IMR-90 (cell line): ENCODE measurements around the gene FAM193A. TPM values are rescaled to one million over a fixed set of nuclear protein-coding genes. Genes with fewer than 3 reads are reported as not detected.

Experiments used
- ATAC-seq: fragments of 200-7000 bp; cut with Tn5 transposase; 2 replicates; pipeline ENCODE4 v1.9.1; 2020; ENCODE audit warnings: low read depth, mild to moderate bottlenecking, moderate library complexity
- BruUV-seq: library from RNA; stranded (reverse); fragments of 400-500 nt; replicated peaks from 2 replicates; lab custom pipeline; 2021; lab: Mats Ljungman, UMichigan
- CTCF ChIA-PET: fragments of 300-600 bp; formaldehyde crosslinking; extraction: SDS; loops from one replicate; lab custom pipeline; 2021; ENCODE audit warnings: antibody characterized with exemption; lab: Yijun Ruan, JAX
- POLR2A ChIA-PET: fragments of 300-600 bp; sonication (Branson Sonifier 250); formaldehyde crosslinking; loops from one replicate; lab custom pipeline; 2022; ENCODE audit warnings: antibody characterized with exemption; ENCODE audit not compliant: unreplicated experiment; lab: Charles Lee
- DNase-seq: peaks from one replicate; pipeline ENCODE4 v3.0.0; 2013
- H2AFZ ChIP-seq: replicated peaks from 2 replicates; pipeline ENCODE3; 2013; ENCODE audit warnings: low read length, mild to moderate bottlenecking; ENCODE audit not compliant: poor library complexity
- H2AK5ac ChIP-seq: 2 replicates; pipeline ENCODE4 v1.6.1; 2013; ENCODE audit warnings: low read depth, low read length, inconsistent platforms
- H2AK9ac ChIP-seq: replicated peaks from 2 replicates; pipeline ENCODE3; 2013; ENCODE audit warnings: mild to moderate bottlenecking, low read depth, low read length, moderate library complexity; ENCODE audit not compliant: poor library complexity
- H2BK120ac ChIP-seq: 2 replicates; pipeline ENCODE4 v1.6.1; 2013; ENCODE audit warnings: low read depth, low read length, inconsistent platforms
- H2BK15ac ChIP-seq: 3 replicates; pipeline ENCODE4 v1.6.1; 2013; ENCODE audit warnings: low read depth, low read length, inconsistent platforms
- H2BK20ac ChIP-seq: 2 replicates; pipeline ENCODE4 v1.6.1; 2013; ENCODE audit warnings: low read depth, mild to moderate bottlenecking, inconsistent platforms, low read length, moderate library complexity
- H2BK5ac ChIP-seq: 2 replicates; pipeline ENCODE4 v1.6.1; 2013; ENCODE audit warnings: mild to moderate bottlenecking, low read depth, low read length, inconsistent platforms; ENCODE audit not compliant: poor library complexity, severe bottlenecking
- H3K14ac ChIP-seq: replicated peaks from 2 replicates; pipeline ENCODE4 v1.6.1; 2013; ENCODE audit warnings: low read depth, low read length, inconsistent platforms
- H3K18ac ChIP-seq: 2 replicates; pipeline ENCODE4 v1.6.1; 2013; ENCODE audit warnings: low read depth, low read length, control low read depth
- H3K23ac ChIP-seq: 2 replicates; pipeline ENCODE4 v1.6.1; 2013; ENCODE audit warnings: low read depth, low read length, inconsistent platforms
- H3K27ac ChIP-seq: 2 replicates; pipeline ENCODE4 v1.5.1; 2013; ENCODE audit warnings: mild to moderate bottlenecking, control low read depth, low read length; ENCODE audit not compliant: insufficient read depth
- H3K27me3 ChIP-seq: 2 replicates; pipeline ENCODE4 v1.6.1; 2013; ENCODE audit warnings: low read length; ENCODE audit not compliant: control insufficient read depth, insufficient read depth
- H3K36me3 ChIP-seq: 2 replicates; pipeline ENCODE4 v1.6.1; 2013; ENCODE audit warnings: low read length, mixed read lengths; ENCODE audit not compliant: control insufficient read depth, insufficient read depth
- H3K4ac ChIP-seq: 2 replicates; pipeline ENCODE4 v1.6.1; 2013; ENCODE audit warnings: low read depth, low read length, inconsistent platforms
- H3K4me1 ChIP-seq: 2 replicates; pipeline ENCODE4 v1.6.1; 2013; ENCODE audit warnings: low read length, mixed read lengths; ENCODE audit not compliant: control insufficient read depth, insufficient read depth
- H3K4me2 ChIP-seq: 2 replicates; pipeline ENCODE4 v1.6.1; 2013; ENCODE audit warnings: low read depth, mild to moderate bottlenecking, control low read depth, low read length, moderate library complexity
- H3K4me3 ChIP-seq: 2 replicates; pipeline ENCODE4 v1.5.1; 2013; ENCODE audit warnings: low read depth, mild to moderate bottlenecking, control low read depth, low read length, moderate library complexity; ENCODE audit not compliant: insufficient read depth
- H3K56ac ChIP-seq: 2 replicates; pipeline ENCODE4 v1.6.1; 2013; ENCODE audit warnings: low read length, inconsistent platforms; ENCODE audit not compliant: insufficient read depth; ENCODE audit errors: extremely low read depth
- H3K79me1 ChIP-seq, 2 experiments: 2 replicates each; pipeline ENCODE4 v1.6.1; 2013; ENCODE audit warnings: low read length in 2 of 2, inconsistent platforms in 1 of 2, low read depth in 1 of 2
- H3K9ac ChIP-seq: 2 replicates; pipeline ENCODE4 v1.6.1; 2013; ENCODE audit warnings: low read depth, low read length, control low read depth
- H3K9me1 ChIP-seq: 2 replicates; pipeline ENCODE4 v1.6.1; 2013; ENCODE audit warnings: low read length, inconsistent platforms; ENCODE audit not compliant: insufficient read depth
- H3K9me3 ChIP-seq: 2 replicates; pipeline ENCODE4 v1.6.1; 2013; ENCODE audit warnings: low read length; ENCODE audit not compliant: control insufficient read depth, insufficient read depth
- H4K20me1 ChIP-seq: 2 replicates; pipeline ENCODE4 v1.6.1; 2013; ENCODE audit warnings: low read length, inconsistent platforms; ENCODE audit not compliant: insufficient read depth
- H4K5ac ChIP-seq: 2 replicates; pipeline ENCODE4 v1.6.1; 2013; ENCODE audit warnings: mild to moderate bottlenecking, low read depth, low read length, control low read depth
- H4K8ac ChIP-seq, 2 experiments: 2 replicates each; pipeline ENCODE4 v1.6.1; 2013; ENCODE audit warnings: low read depth in 2 of 2, low read length in 2 of 2, control low read depth in 1 of 2, inconsistent platforms in 1 of 2
- H4K91ac ChIP-seq: 2 replicates; pipeline ENCODE4 v1.6.1; 2013; ENCODE audit warnings: low read depth, low read length, inconsistent platforms; ENCODE audit not compliant: insufficient read depth
- ELK1 ChIP-seq: fragments of 150-350 bp; IDR thresholded peaks from 2 replicates; pipeline ENCODE4 v1.6.1; 2016; ENCODE audit warnings: low read depth, mild to moderate bottlenecking, low read length, moderate library complexity, borderline replicate concordance
- MAFK ChIP-seq: IDR thresholded peaks from 2 replicates; pipeline ENCODE4 v1.6.1; 2012; ENCODE audit warnings: low read depth, low read length, improper control_type of control experiment
- MAZ ChIP-seq: IDR thresholded peaks from 2 replicates; pipeline ENCODE4 v1.6.1; 2012; ENCODE audit warnings: low read depth, mild to moderate bottlenecking, low read length, improper control_type of control experiment, moderate library complexity, borderline replicate concordance
- NFE2L2 ChIP-seq: fragments of 150-350 bp; IDR thresholded peaks from 2 replicates; pipeline ENCODE4 v1.6.1; 2016; ENCODE audit warnings: low read depth, mild to moderate bottlenecking, low read length
- POLR2A ChIP-seq: IDR thresholded peaks from 2 replicates; pipeline ENCODE4 v1.6.1; 2012; ENCODE audit warnings: mild to moderate bottlenecking, low read depth, low read length
- RAD21 ChIP-seq: IDR thresholded peaks from 2 replicates; pipeline ENCODE4 v1.6.1; 2012; ENCODE audit warnings: low read length, improper control_type of control experiment
- USF2 ChIP-seq: fragments of 150-350 bp; IDR thresholded peaks from 2 replicates; pipeline ENCODE4 v1.6.1; 2017; ENCODE audit warnings: mild to moderate bottlenecking, antibody characterized with exemption, low read length, low read depth
- WGBS, 2 experiments: methylation state at CpG; one replicate each; pipeline versions ENCODE4 v1.1.5 to v1.1.7; 2013; ENCODE audit warnings: missing lambda C conversion rate in 2 of 2; ENCODE audit not compliant: insufficient read length in 1 of 2; ENCODE audit errors: extremely low coverage in 2 of 2; 5-methylcytosine and 5-hydroxymethylcytosine counted together
- dilution Hi-C: fragments of 300-500 bp; cut with HindIII; formaldehyde crosslinking; loops from one replicate; pipeline ENCODE4 v1.14.3; 2018; ENCODE audit warnings: low sequenced_read_pairs; ENCODE audit not compliant: unreplicated experiment
- in situ Hi-C: fragments of 300-500 bp; cut with MboI; formaldehyde crosslinking; loops from 3 replicates; pipeline ENCODE4 v1.14.3; 2019; ENCODE audit warnings: low sequenced_read_pairs, inconsistent platforms, mixed read lengths
- intact Hi-C: fragments of 100-400 bp; cut with micrococcal nuclease; formaldehyde crosslinking; loops from 2 replicates; pipeline ENCODE4 v1.10.0; 2022
- polyA plus RNA-seq, 3 experiments: library from polyadenylated mRNA; depleted of rRNA; stranded (reverse); fragments of >200 nt; gene quantifications; 2 replicates each; pipeline ENCODE4 v1.2.3, GENCODE V29; 2012; ENCODE audit warnings: low replicate concordance in 1 of 3
- total RNA-seq: library from RNA; depleted of rRNA; stranded (reverse); fragments of >200 nt; gene quantifications from 2 replicates; pipeline ENCODE4 v1.2.3, GENCODE V29; 2012

The FAM193A gene
- total and polyA plus RNA-seq, 2 of the 4 experiments (the other 2 are of a cell fraction), result 6.8 to 11.0 TPM

DNA sequence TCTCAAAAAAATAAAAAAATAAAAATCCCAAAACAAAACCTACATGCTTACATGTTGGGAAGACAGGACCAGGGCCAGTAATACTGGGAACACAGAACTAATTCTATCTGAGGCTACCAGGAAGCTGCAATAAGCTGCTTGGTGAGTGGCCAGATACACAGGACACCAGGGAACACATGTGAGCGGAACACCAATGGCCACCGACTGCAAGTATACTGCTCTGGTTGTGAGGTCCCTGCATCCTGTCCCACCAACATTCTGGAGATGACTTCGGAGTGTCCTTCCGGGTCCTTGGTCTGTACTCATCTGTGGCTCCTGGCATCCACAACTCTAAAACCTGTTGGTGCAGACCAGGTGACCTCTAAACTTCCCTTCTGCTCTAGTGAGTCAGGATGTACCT, 217.0 kb downstream of the FAM193A start:
- Histone ChIP-seq H3K4ac (no peak overlapping the region), H4K5ac (no peak overlapping the region), H2AK9ac (no peak overlapping the region), H3K56ac (no peak overlapping the region), H2BK15ac (no peak overlapping the region), H2BK20ac (no peak overlapping the region), H3K9me1 (peaks cover 39% of the 10 kb centered on the region), H3K9me3 (no peaks in the 10 kb centered on the region), H4K91ac (no peak overlapping the region), H3K9ac (no peak overlapping the region), H3K27ac (no peak overlapping the region), H3K4me1 (peaks cover 8% of the 10 kb centered on the region), H2BK5ac (no peak overlapping the region), H4K8ac (no peak overlapping the region), H3K79me1 (peaks cover 44 to 69% of the 10 kb centered on the region in 2 experiments), H3K4me2 (no peak overlapping the region), H3K4me3 (no peak overlapping the region), H2BK120ac (no peak overlapping the region), H3K23ac (peak overlapping the region; percentile 8; the same call in 1 of the 2 replicates), H3K36me3 (peaks cover 2% of the 10 kb centered on the region; the same call in 1 of the 2 replicates), H3K14ac (no peak overlapping the region), H2AFZ (no peak overlapping the region), H4K20me1 (peaks cover 28% of the 10 kb centered on the region), H3K27me3 (no peaks in the 10 kb centered on the region), H3K18ac (no peak overlapping the region), H2AK5ac (no peak overlapping the region)
- ChIA-PET POLR2A (no interaction called here), CTCF (no interaction called here)
- intact Hi-C loops (no loop called here), in situ Hi-C loops (loop anchor here (25.0 kb wide), 1 partner anchor 284 kb away; no protein-coding TSS in a partner anchor), dilution Hi-C loops (no loop called here)
- ATAC-seq (no peak), DNase-seq (no peak)
- 100% methylated on average over 2 of the region's 4 CpGs; no CpG with 5 or more reads in 1 of the 2 experiments for whole genome bisulfite sequencing, 2 experiments
- TF ChIP-seq RAD21, result no peak
- TF ChIP-seq MAZ, result no peak
- TF ChIP-seq POLR2A, result no peak
- TF ChIP-seq MAFK, result no peak
- TF ChIP-seq NFE2L2, result no peak
- no peak for TF ChIP-seq USF2
- TF ChIP-seq ELK1, result no peak
- no TSS peak for BruUV-seq
